Peyer's patch (tissue), 4 donors: ENCODE measurements around the gene LAMB1. TPM values are rescaled to one million over a fixed set of nuclear protein-coding genes. Genes with fewer than 3 reads are reported as not detected.
"Not testable (repeated sequence)": the region's sequence is repeated elsewhere in the genome, so short reads cannot be mapped to it uniquely, and the experiment has no call there.

Experiments
- DNase-seq, 3 donors: peaks; one replicate each; pipeline ENCODE4 v3.0.0-alpha.2; 2017 to 2019
- H3K27ac ChIP-seq, 4 donors: fragments of 200-600 bp; sonication (generic); one replicate each; pipeline ENCODE4 v1.5.1; 2016 to 2019
- H3K27me3 ChIP-seq, 2 donors: fragments of 200-600 bp; sonication (generic); one replicate each; pipeline ENCODE4 v1.5.1; 2019
- H3K36me3 ChIP-seq, 3 donors: fragments of 200-600 bp; sonication (generic); one replicate each; pipeline ENCODE4 v1.5.1; 2016 to 2019
- H3K4me1 ChIP-seq, 4 donors: fragments of 200-600 bp; sonication (generic); one replicate each; pipeline ENCODE4 v1.5.1; 2016 to 2019
- H3K4me3 ChIP-seq, 4 donors: fragments of 200-600 bp; sonication (generic); 1 replicate in 3 of 4; 2 replicates in 1 of 4; pipeline ENCODE4 v1.5.1; 2016 to 2019; ENCODE audit warnings: mild to moderate bottlenecking in 1 of 4
- H3K9me3 ChIP-seq, 4 donors: fragments of 200-600 bp; sonication (generic); one replicate each; pipeline ENCODE4 v1.5.1; 2016 to 2019; ENCODE audit warnings: mild to moderate bottlenecking in 1 of 4
- POLR2A ChIP-seq, 2 donors: fragments of 450-650 bp; IDR thresholded peaks; one replicate each; pipeline ENCODE4 v1.5.1; 2017; ENCODE audit warnings: antibody characterized with exemption in 2 of 2, mild to moderate bottlenecking in 2 of 2, moderate library complexity in 2 of 2
- total RNA-seq, 4 donors: library from RNA; depleted of rRNA; stranded (reverse); fragments of >200 nt; gene quantifications; one replicate each; pipeline ENCODE4 v1.1.0, GENCODE V29; 2016
- TF ChIP-seq, protein P1 (sequence below), 6 experiments: fragments of 450-650 bp in 4 of 6; fragments of 200-600 bp in 2 of 6; sonication (generic) in 1 of 6; IDR thresholded peaks; one replicate each; pipeline ENCODE4 v1.5.1; 2017 to 2019; ENCODE audit warnings: antibody characterized with exemption in 6 of 6, mild to moderate bottlenecking in 3 of 6, moderate library complexity in 1 of 6

LAMB1 gene
- total RNA-seq, 4 donors from 2014 or later: 97.6 to 821 (median 155) TPM

DNA sequence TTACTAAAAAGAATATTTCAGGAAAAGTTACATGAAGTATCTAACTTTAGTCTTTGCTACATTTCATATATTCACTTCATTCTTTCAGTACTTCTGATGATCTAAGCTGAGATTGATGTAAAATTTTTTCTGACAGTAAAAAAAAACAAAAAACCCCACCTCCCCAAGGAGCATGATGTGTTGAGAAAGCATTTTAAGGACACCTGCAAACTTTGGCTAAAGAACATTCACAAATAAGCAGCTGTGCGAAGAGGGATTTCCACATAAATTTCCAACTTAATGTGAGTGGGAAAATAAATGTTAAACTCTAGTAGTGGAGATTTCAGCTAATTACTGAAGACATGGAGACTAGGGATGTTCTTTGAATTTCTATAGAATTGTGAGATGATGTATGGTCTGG lies 76.5 kb downstream of the LAMB1 start:
- H3K9me3 ChIP-seq: no peaks in the 10 kb centered on the region
- H3K4me1 ChIP-seq: peaks cover 0 to 7% (median 3%) of the 10 kb centered on the region in 4 donors
- peaks cover 0 to 86% (median 0%) of the 10 kb centered on the region in 3 donors for H3K36me3 ChIP-seq
- H3K27me3 ChIP-seq: no peaks in the 10 kb centered on the region
- no peak for TF ChIP-seq POLR2A (IDR thresholded peaks at IDR 0.05)
- TF ChIP-seq, protein P1, sequence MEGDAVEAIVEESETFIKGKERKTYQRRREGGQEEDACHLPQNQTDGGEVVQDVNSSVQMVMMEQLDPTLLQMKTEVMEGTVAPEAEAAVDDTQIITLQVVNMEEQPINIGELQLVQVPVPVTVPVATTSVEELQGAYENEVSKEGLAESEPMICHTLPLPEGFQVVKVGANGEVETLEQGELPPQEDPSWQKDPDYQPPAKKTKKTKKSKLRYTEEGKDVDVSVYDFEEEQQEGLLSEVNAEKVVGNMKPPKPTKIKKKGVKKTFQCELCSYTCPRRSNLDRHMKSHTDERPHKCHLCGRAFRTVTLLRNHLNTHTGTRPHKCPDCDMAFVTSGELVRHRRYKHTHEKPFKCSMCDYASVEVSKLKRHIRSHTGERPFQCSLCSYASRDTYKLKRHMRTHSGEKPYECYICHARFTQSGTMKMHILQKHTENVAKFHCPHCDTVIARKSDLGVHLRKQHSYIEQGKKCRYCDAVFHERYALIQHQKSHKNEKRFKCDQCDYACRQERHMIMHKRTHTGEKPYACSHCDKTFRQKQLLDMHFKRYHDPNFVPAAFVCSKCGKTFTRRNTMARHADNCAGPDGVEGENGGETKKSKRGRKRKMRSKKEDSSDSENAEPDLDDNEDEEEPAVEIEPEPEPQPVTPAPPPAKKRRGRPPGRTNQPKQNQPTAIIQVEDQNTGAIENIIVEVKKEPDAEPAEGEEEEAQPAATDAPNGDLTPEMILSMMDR (IDR thresholded peaks at IDR 0.05): no peak
- no peak for DNase-seq
- H3K4me3 ChIP-seq: no peak overlapping the region
- H3K27ac ChIP-seq: no peak overlapping the region

DNA sequence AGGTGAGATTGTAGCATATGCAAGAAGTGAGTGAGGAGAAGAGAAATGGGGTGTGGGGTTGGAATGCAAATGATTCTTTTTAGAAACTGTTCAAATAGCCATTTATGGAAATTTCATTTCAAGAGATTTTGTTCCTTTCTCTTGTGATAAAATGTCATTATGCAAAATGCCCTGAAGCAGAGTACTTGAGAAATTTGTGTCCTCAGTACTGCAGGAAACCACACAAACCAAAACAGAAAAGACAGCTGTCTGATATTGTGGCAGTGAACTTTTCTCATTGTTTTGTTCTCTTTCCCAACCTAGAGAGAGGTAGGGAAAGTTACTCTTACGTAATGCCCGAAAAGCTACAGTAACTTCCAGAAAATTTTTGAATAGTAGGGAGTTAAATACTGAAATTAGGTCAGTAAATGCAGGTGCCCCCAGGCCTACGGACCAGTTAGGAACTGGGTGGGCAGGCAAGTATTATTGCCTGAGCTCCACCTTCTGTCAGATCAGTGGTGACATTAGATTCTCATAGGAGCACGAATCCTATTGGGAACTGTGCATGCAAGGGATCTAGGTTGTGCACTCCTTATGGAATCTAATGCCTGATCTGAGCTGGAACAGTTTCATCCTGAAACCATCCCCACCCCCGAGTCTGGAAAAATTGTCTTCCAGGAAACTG lies 78.0 kb downstream of the LAMB1 start:
- peaks cover 0 to 86% (median 0%) of the 10 kb centered on the region in 3 donors for H3K36me3 ChIP-seq
- peak overlapping the region in 1 of 4 donors; percentile 20 for H3K27ac ChIP-seq
- H3K4me1 ChIP-seq: peaks cover 0 to 7% (median 2%) of the 10 kb centered on the region in 4 donors

DNA sequence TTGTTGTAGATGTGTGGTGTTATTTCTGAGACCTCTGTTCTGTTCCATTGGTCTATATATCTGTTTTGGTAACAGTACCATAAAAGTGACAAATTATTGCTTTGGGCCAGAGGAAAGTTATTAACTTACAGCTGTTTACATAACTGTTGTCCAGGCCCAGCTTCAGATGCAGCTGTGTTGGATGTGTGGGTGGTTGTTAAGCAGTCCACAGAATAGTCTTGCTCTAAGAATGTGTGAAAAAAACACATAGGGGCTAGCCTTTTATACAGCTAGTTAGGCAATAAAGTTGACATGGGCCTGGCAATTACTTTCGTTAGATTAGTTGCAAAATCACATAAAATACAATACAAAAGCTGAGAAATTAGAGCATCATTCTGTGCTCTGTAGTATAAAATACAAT lies 80.1 kb downstream of the LAMB1 start:
- peaks cover 0 to 85% (median 0%) of the 10 kb centered on the region in 3 donors for H3K36me3 ChIP-seq
- H3K27ac ChIP-seq: peak overlapping the region in 1 of 4 donors; percentile 10
- peaks cover 0 to 7% (median 2%) of the 10 kb centered on the region in 4 donors for H3K4me1 ChIP-seq

More for the DNA sequence above, 78.0 kb downstream of the LAMB1 start:
- Histone ChIP-seq H3K27me3 (no peaks in the 10 kb centered on the region), H3K4me3 (no peak overlapping the region), H3K9me3 (no peaks in the 10 kb centered on the region)
- no peak for DNase-seq
- no peak for TF ChIP-seq POLR2A (IDR thresholded peaks at IDR 0.05)
- TF ChIP-seq, protein P1 (IDR thresholded peaks at IDR 0.05): no peak

DNA sequence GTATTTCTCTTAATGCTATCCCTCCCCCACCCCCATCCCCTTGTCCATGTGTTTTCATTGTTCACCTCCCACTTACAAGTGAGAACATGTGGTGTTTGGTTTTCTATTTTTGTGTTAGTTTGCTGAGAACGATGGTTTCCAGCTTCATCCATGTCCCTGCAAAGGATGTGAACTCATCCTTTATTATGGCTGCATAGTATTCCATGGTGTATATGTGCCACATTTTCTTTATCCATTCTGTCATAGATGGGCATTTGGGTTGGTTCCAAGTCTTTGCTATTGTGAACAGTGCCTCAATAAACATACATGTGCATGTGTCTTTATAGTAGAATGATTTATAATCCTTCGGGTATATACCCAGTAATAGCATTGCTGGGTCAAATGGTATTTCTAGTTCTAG lies 81.1 kb downstream of the LAMB1 start:
- H3K27ac ChIP-seq, H3K4me3 ChIP-seq, H3K27me3 ChIP-seq, H3K4me1 ChIP-seq, H3K9me3 ChIP-seq, DNase-seq: not testable (repeated sequence)
- peaks cover 0 to 92% (median 0%) of the 10 kb centered on the region in 3 donors for H3K36me3 ChIP-seq

More for the DNA sequence above, 80.1 kb downstream of the LAMB1 start:
- no peaks in the 10 kb centered on the region for H3K27me3 ChIP-seq
- DNase-seq: no peak
- H3K4me3 ChIP-seq: no peak overlapping the region
- TF ChIP-seq, protein P1 (IDR thresholded peaks at IDR 0.05): no peak
- TF ChIP-seq POLR2A (IDR thresholded peaks at IDR 0.05): no peak
- no peaks in the 10 kb centered on the region for H3K9me3 ChIP-seq

DNA sequence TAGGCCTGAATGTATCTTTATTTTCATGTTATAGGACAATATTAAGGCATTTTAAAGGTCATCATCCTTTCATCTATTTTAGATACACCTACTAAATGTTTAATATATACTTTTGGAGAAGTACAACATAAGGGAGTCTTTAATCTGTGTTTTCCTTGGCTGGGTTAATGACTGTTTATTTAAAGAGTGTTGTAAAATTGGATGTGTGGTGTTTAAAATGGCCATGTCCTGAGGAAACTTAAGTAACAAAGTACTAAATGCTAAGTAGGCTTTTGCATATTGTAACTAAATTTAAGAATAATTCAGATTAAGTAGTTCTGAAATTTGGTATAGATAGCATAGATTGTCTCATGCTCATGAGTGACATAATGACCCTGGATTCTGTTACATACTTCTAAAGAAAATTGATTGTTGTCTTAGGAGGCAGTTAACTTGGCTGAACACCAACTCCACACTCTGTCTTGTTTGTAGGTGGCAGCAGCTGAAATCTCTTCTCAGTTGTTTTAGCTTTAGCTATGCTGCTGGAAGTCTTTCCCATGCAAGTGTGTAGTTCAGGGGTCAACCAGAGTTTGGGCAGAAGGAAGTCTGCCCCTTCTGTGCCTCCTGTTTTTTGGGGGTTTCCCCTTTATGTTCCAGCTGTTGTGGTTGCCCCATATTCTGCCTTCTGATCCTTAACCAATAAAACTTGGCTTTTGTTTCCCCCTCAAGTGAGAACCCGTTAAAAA lies 82.8 kb downstream of the LAMB1 start:
- Histone ChIP-seq H3K9me3 (no peaks in the 10 kb centered on the region), H3K27ac (no peak overlapping the region), H3K27me3 (no peaks in the 10 kb centered on the region), H3K36me3 (peaks cover 0 to 94% (median 0%) of the 10 kb centered on the region in 3 donors), H3K4me1 (peaks cover 0 to 7% (median 2%) of the 10 kb centered on the region in 4 donors), H3K4me3 (no peak overlapping the region)
- no peak for TF ChIP-seq POLR2A (IDR thresholded peaks at IDR 0.05)
- TF ChIP-seq, protein P1 (IDR thresholded peaks at IDR 0.05): no peak
- DNase-seq: no peak

DNA sequence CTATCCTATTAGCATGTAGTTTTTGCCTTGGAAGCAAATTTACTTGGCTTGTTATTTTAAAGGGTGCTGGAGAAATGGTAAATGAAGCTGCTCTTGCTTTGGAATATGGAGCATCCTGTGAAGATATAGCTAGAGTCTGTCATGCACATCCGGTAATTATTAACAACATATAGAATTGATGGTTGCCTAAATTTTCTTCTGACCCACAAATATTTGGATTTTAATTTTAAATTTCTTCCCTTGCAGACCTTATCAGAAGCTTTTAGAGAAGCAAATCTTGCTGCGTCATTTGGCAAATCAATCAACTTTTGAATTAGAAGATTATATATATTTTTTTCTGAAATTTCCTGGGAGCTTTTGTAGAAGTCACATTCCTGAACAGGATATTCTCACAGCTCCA lies 84.0 kb downstream of the LAMB1 start:
- TF ChIP-seq, protein P1 (IDR thresholded peaks at IDR 0.05): no peak
- no peak for TF ChIP-seq POLR2A (IDR thresholded peaks at IDR 0.05)
- DNase-seq: no peak
- Histone ChIP-seq H3K27ac (no peak overlapping the region), H3K4me3 (no peak overlapping the region), H3K4me1 (no peaks in the 10 kb centered on the region), H3K9me3 (no peaks in the 10 kb centered on the region), H3K27me3 (no peaks in the 10 kb centered on the region), H3K36me3 (peaks cover 0 to 86% (median 0%) of the 10 kb centered on the region in 3 donors)
